Caki2 (cell line): ENCODE results near the gene MIB1. TPM values are rescaled to one million over a fixed set of nuclear protein-coding genes. Genes with fewer than 3 reads are reported as not detected.
"Not testable (repeated sequence)": the region's sequence is repeated elsewhere in the genome, so short reads cannot be mapped to it uniquely, and the experiment has no call there.

Source experiments
- DNase-seq: peaks from one replicate; pipeline ENCODE4 v3.0.0-alpha.2; 2015; ENCODE audit warnings: low read depth
- in situ Hi-C: cut with HindIII; loops from 2 replicates; pipeline ENCODE4 v1.10.0; 2016; ENCODE audit warnings: low sequenced_read_pairs, low pct_unique_long_range_greater_than_20kb, mixed read lengths
- total RNA-seq: library from RNA; depleted of rRNA; stranded (reverse); fragments of >200 nt; shearing (Covaris generic); gene quantifications from 2 replicates; pipeline ENCODE4 v1.2.3, GENCODE V29; 2014; ENCODE audit warnings: low replicate concordance; rRNA removed

MIB1 gene
- total RNA-seq = 25.4 and 45.7 TPM in 2 replicates

DNA sequence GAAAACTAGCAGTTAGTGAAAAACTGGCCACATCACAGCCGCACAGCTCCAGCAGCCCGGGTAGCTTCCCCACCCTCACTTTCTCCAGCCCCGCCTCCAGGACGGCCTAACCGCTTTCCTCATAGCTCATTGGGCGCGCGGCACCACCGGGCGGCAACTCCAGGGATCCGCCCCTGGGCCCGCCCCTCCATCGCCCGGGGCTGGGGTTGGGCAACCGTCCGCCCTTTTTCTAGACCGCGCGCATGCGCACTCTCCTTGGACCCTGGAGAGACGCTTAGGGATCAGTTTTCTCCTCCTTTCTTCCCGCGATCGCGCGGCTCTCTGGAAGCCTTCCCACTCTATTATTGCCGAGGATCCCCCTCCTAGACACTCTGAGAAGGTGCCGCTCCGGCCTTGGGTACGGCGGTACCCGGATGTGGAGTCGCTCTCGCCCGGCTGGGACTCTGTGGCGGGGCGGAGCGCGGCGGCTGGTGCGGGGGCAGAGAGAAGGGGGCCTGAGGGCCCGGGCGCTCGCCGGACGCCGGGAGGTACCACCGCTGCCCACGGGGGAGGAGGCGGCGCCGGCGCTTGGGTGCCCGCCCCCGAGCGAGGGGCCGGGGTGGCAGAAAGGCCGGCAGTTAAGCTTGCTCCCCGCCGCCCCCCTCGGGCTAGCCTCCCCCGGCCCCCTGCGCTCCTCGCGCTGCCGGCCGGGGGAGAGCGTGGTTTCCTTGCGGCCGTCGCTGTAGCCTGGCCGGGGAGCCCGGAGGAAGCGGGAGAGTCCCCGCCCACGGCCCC lies at the start of gene MIB1:
MIB1 (plus strand) TSS at position 255 of the 774 bp plus-strand sequence. CDS start 792 bp downstream, outside the sequence.
- DNase-seq = peak; percentile 93
- in situ Hi-C loops = no loop called here

DNA sequence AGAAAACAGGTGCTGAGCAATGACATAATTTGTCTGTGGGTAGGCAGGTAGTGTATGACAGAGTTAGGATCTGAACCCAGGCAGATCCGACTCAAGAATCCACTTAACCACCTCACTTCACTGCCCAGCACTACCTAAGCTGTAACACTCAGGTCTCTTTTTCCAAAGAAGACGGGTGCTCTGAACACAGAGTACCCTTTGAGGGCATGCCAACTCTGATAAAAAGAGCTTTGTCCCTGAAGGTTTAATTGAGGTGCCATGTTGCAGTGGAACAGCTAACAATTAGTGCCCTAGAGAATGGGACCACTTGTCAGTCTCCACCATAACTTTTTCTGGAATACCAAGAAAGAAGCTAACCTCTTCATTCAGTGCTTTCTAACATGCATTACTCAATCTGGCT lies 47.3 kb upstream of the MIB1 start:
- DNase-seq = no peak
- in situ Hi-C loops = no loop called here

DNA sequence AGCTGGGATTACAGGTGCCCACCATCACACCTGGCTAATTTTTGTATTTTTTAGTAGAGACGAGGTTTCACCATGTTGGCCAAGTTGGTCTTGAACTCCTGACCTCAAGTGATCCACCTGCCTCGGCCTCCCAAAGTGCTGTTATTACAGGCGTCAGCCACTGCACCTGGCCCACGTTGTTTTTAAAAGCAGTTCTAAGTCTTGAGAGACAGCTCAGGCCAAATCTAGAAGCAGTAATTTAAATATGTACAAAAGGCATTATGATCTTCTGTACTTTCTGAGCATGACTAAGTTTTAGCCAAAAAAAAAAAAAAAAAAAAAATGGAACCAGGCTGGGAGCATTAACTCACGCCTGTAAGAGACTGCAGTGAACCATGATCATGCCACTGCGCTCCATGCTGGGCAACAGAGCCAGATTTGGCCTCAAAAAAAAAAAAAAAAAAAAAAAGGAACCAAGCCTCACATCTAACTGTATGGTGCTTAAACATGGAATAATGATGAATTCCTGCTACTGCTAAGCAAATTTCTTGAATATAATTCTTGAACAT lies 40.0 kb upstream of the MIB1 start:
- in situ Hi-C loops = no loop called here
- DNase-seq = no peak

DNA sequence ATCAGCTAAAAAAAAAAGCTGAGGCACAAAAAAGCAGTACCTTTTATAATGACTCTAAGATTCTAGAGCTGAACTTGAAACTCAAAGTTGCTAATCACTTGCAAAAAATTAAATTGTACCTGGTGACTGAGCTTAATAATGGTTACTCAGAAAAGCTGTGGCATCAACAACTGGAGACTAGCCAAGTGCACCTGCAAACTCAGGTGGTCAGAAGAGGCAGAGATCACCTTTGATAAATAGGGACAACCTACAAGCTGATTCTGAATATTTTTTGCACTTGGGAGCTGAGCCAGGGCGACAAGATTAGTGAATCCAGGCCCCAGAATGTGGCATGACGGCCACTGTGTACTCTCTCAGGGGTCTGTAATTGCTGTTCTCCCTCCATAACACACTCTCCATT lies 39.0 kb upstream of the MIB1 start:
- in situ Hi-C loops = no loop called here
- DNase-seq = no peak

DNA sequence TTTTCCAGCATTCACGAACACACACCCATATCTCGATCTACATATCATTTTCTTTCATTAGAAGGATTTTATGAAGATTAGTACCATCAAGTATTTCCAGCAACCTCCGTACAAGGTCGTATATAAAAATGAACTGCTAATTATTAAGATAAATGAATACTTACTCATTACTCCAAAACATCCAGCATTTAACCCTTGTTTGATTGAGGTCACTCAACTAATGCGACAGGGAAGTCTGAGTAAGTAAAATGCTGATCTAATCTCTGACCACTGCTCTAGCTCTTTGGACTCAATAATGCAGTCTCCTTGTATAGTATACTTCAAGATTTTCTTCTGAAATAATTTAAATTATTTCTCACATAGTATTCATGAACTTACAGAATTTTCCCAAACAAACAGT lies 38.0 kb upstream of the MIB1 start:
- in situ Hi-C loops = no loop called here
- DNase-seq = no peak

DNA sequence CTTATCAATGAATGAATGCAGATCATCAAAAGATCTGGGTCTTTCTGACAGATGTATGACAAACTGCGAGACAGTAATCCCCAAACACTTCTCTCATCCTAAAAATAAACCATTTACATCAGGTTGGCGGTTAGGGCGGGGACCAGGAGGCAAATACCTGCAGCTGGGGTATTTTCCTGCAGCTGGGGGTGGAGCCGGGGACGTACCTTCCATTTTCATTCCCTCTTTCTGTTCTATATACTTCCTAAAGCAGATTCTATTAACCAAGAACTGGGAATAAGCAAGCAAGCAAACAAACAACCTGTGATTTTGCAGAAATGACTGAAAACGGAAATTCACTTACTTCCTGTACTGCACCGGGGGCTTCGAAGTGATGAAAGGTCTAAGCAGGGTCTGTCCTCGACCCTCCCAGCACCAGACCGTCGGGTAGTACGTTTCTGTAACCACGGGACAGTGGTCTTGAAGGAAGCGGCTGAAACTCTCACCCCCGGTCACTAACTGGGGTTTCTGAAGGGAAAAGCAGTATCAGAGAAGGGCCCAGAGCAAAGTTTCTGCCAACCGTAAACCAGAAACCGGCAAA lies 37.3 kb upstream of the MIB1 start:
- no peak for DNase-seq
- in situ Hi-C loops = no loop called here

DNA sequence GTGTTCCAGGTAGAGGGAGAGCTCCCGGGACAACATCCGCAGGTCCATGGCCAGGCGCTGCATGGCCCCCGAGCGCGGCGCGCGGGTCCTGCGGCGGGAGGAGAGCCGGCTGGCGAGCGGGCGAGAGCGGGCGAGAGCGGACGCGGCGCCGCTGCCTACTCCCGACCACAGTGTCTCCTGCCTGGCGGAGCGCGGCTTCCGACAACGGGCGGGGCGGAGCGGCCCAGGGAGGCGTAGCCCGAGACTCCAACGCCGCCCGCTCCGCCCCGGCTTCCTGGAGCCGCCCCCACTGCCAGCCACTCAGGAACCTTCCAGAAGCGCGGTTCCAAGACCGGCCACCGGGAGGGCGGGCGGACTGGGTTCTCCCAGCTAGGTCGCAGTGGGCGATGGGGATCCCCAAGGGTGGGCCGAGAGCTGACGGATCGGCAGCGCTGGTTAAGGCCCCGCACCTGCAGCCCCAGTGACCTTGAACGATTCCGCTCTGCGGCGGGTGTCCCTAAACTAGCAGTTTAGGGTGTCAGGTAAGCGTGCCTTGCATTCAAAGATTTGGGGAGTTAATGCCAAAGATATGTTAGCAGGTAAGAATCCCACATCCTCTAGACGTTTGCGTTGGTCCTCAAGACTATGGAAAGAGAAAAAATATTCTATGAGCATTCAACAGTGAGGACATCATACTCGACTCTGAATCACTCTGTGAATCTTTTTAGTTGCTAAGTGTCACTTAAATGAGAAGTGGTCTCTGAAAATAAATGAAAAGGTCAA lies 35.8 kb upstream of the MIB1 start, which contains the start of gene ABHD3:
ABHD3 (minus strand) TSS at position 172 of the 762 bp plus-strand sequence; CDS start at position 63, 109 bp downstream.
- DNase-seq = peak; percentile 80
- in situ Hi-C loops = no loop called here

DNA sequence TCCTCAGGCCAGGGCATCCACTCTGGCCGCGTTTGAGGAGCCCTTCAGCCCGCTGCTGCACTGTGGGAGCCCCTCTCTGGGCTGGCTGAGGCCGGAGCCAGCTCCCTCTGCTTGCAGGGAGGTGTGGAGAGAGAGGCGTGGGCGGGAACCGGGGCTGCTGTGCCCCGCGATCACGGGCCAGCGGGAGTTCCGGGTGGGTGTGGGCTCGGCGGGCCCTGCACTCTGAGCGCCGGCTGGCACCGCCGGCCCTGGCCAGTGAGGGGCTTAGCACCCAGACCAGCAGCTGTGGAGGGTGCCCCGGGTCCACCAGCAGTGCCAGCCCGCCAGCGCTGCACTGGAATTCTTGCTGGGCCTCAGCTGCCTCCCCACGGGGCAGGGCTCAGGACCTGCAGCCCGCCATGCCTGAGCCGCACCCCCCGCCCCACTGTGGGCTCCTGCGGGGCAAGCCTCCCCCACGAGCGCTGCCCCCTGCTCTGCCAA lies 34.2 kb upstream of the MIB1 start:
- in situ Hi-C loops = no loop called here
- no peak for DNase-seq

DNA sequence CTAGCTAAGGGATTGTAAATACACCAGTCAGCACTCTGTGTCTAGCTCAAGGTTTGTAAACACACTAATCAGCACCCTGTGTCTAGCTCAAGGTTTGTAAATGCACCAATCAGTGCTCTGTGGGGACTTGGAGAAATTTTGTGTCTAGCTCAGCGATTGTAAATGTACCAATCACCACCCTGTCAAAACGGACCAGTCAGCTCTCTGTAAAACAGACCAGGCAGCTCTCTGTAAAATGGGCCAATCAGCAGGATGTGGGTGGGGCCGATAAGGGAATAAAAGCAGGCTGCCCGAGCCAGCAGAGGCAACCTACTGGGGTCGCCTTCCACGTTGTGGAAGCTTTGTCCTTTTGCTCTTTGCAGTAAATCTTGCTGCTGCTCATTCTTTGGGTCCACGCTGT lies 33.5 kb upstream of the MIB1 start:
- DNase-seq, in situ Hi-C loops: not testable (repeated sequence)

DNA sequence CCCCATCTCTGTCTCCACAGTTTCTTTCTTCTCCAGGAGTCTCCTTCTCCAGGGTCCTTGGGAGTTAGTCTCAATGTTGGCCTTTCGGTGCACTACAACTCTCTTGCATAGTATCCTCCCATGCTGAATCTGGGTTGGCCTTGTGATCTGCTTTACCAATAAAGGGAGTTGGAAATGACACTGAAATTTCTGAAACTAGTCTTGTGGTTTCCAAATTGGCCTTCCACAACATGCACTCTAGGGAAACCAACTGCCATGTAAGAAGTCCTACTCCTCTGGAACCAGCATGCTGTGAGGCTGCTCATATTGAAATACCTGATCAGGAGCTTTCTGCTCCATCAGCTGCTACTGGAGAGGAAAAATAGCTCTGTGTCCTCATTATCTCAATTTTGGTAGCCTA lies 26.1 kb upstream of the MIB1 start:
- in situ Hi-C loops = no loop called here

DNA sequence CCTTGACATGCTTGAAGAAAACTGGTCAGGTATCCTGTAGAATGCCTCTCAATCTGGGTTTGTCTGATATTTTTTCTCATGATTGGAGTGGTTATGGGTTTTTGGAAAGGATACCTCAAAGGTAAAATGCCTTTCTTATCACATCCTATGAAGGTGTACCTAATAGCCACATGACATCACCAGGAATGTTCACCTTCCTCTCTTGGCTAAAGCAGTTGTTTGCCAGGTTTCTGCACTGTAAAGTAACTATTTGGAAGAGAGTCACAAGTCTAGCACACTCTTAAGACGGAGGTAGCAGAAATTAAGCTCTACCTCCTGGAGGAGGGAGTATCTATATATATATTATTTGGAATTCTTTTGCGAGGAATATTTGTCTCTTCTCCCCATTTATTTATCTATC lies 17.9 kb upstream of the MIB1 start:
- in situ Hi-C loops = no loop called here
- DNase-seq = no peak

More for the DNA sequence above, 26.1 kb upstream of the MIB1 start:
- no peak for DNase-seq

DNA sequence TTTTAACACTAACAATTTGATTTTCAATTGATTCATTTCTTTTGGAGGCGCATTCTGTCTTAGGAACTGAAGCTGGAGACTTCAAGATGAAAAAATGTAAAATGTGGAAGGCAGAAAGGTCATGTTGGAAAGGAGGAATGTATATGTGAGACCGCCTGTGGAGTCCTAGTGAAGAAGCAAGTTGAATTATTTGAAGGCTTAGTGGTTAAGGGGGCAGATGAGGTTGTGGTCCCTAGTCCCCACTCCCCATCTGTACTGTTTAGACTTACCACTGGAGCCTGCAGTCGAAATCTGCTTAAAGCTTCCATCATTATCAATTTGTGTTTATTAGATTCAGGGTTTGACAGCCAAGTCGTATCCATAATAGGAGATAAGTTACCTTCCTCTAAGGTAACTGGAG lies 15.4 kb upstream of the MIB1 start:
- in situ Hi-C loops = no loop called here
- no peak for DNase-seq

DNA sequence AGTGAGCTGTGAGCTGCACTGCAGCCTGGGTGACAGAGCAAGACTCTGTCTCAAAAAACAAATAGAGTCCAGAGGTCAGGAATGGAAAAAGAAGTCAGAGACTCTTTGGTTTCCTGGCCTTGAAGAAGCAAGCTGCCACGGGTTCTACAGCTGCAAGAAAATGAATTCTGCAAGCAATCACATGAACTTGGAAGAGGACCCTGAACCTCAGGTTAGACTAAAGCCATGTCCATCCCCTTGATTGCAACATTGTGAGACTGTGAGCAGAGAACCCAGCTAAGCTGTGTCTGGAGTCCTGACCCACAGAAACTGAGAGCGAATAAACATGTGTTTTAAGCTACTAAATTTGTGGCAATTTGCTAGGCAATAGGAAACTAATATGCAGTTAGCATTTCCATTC lies 12.9 kb upstream of the MIB1 start:
- no peak for DNase-seq
- in situ Hi-C loops = no loop called here

DNA sequence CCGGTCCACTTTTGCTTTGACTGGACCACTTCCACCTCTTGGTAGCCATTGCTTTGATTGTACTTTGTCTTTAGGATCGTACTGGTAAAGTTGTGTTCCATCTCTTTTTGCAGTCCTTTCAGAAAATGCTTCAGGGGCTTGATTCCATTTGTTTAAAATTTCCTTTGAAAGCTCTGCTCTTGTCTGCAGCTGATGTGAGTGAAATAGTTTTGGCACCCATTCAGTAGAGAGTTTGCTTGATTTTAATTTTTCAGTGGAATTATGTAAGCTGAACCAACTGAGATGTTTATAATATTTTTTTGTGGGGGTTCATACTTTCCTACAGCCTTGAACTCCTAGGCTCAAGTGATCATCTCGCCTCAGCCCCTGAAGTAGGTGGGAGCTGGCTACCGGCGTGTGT lies 7.6 kb upstream of the MIB1 start:
- in situ Hi-C loops = no loop called here
- DNase-seq = no peak

DNA sequence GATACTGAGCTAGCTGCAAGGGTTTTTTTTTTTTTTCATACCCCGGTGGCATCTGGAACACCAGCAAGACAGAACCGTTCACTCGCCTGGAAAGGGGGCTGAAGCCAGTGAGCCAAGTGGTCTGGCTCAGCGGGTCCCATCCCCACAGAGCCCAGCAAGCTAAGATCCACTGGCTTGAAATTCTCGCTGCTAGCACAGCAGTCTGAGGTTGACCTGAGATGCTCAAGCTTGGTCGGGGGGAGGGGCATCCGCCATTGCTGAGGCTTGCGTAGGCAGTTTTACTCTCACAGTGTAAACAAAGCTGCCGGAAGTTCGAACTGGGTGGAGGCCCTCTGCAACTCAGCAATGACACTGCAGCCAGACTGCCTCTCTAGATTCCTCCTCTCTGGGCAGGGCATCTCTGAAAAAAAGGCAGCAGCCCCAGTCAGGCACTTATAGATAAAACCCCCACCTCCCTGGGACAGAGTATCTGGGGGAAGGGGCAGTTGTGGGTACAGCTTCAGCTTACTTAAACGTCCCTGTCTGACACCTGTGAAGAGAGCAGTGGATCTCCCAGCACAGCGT lies 5.1 kb upstream of the MIB1 start:
- DNase-seq = no peak
- in situ Hi-C loops = no loop called here

DNA sequence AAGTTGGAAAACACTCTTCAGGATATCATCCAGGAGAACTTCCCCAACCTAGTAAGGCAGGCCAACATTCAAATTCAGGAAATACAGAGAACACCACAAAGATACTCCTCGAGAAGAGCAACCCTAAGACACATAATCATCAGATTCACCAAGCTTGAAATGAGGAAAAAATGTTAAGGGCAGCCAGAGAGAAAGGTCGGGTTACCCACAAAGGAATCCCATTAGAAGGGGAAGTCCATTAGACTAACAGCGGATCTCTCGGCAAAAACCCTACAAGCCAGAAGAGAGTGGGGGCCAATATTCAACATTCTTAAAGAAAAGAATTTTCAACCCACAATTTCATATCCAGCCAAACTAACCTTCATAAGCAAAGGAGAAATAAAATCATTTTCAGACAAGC lies 3.7 kb upstream of the MIB1 start:
- in situ Hi-C loops, DNase-seq: not testable (repeated sequence)

DNA sequence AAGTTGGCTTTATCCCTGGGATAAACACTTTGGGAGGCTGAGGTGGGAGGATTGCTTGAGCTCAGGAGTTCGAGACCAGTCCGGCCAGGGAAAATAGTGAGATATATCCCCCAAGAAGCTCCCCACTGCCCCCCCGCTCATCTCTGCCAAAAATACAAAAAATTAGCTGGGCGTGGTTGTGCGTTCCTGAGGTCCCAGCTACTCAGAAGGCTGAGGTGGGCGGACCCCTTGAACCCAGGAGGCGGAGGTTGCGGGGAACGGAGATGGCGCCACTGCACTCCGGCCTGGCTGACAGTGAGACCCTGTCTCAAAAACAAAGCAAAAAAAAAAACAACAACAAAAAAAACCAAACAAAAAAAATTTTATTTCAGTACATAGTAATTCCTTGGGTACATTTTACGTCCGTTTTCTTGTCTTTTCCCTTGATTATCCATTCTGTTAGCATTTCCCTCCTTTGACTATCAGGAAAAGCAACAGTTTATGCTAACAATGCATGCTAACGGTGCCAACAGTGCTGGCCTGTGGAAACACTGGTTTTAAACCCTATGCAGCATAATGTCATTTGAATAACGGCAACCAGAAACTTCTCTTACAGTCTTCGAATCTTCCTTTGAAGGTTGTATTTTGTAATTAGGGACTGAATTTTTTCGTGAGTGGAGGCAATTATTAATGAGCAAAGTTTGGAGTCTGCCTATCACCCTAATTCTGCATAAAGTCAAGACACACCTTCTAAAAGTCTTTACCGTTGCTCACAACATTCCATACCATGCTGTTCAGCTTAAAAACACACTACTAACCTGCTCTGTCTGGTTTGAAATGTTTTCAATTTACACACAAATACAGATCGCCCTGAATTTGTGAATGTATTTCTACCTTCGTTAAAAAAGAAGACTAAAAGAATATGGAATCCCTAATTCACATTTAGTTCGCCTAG lies 721 bp upstream of the MIB1 start:
- DNase-seq = peak; percentile 6

DNA sequence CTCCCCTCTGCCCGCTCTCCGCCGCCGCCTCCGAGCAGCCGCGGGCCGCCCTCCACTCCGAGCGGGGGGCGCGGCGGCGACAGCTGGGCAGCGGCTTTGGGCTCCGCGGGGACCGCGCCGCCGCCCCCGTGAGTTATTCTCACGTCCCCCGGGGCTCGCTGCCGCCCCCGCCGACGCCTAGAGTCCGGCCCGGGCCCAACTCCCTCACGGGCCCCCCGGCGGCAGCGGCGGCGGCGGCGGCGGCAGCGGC lies 645 bp downstream of the MIB1 start:
- no peak for DNase-seq
- in situ Hi-C loops = no loop called here

More for the DNA sequence above, 721 bp upstream of the MIB1 start:
- in situ Hi-C loops = no loop called here
